Esophagus muscularis mucosa (tissue), 4 donors: Measurements from ENCODE around the gene TAF11. TPM values are rescaled to one million over a fixed set of nuclear protein-coding genes. Genes with fewer than 3 reads are reported as not detected.

Source experiments
- DNase-seq: peaks from one replicate; pipeline ENCODE4 v3.0.0-alpha.2; 2017; ENCODE audit errors: extremely low spot score
- H3K27ac ChIP-seq, 4 donors: fragments of 200-600 bp; sonication (generic); replicated peaks in 1 of 4; 1 replicate in 3 of 4; 2 replicates in 1 of 4; pipeline ENCODE4 v1.5.1; 2016 to 2019; ENCODE audit warnings: mild to moderate bottlenecking in 1 of 4
- H3K27me3 ChIP-seq, 4 donors: fragments of 200-600 bp; sonication (generic); one replicate each; pipeline versions ENCODE4 v1.5.1 to v1.6.0; 2016 to 2019
- H3K36me3 ChIP-seq, 4 donors: fragments of 200-600 bp; sonication (generic); one replicate each; pipeline ENCODE4 v1.5.1; 2016 to 2019
- H3K4me1 ChIP-seq, 4 donors: fragments of 200-600 bp; sonication (generic); one replicate each; pipeline ENCODE4 v1.5.1; 2016 to 2019
- H3K4me3 ChIP-seq, 4 donors: fragments of 200-600 bp; sonication (generic); 1 replicate in 2 of 4; 2 replicates in 2 of 4; pipeline ENCODE4 v1.5.1; 2016 to 2019; ENCODE audit warnings: mild to moderate bottlenecking in 4 of 4, moderate library complexity in 1 of 4
- H3K9me3 ChIP-seq, 4 donors: fragments of 200-600 bp; sonication (generic); 1 replicate in 3 of 4; 2 replicates in 1 of 4; pipeline ENCODE4 v1.5.1; 2016 to 2019
- CTCF ChIP-seq, 3 experiments: fragments of 200-600 bp in 2 of 3; fragments of 450-650 bp in 1 of 3; sonication (generic) in 2 of 3; IDR thresholded peaks; one replicate each; pipeline ENCODE4 v1.5.1; 2017 to 2019; ENCODE audit warnings: antibody characterized with exemption in 3 of 3, mild to moderate bottlenecking in 2 of 3, moderate library complexity in 1 of 3
- EP300 ChIP-seq: sonication (generic); formaldehyde crosslinking; IDR thresholded peaks from one replicate; pipeline ENCODE4 v1.6.1; 2017; ENCODE audit warnings: antibody characterized with exemption
- POLR2A ChIP-seq: fragments of 450-650 bp; IDR thresholded peaks from one replicate; pipeline ENCODE4 v1.6.1; 2017; ENCODE audit warnings: antibody characterized with exemption, moderate library complexity, mild to moderate bottlenecking, low read depth
- POLR2AphosphoS5 ChIP-seq, 2 donors: sonication (generic); formaldehyde crosslinking; IDR thresholded peaks; one replicate each; pipeline ENCODE4 v1.6.1; 2017; ENCODE audit warnings: antibody characterized with exemption in 2 of 2
- WGBS: methylation state at CpG from one replicate; pipeline ENCODE4 v1.1.5; 2018; 5-methylcytosine and 5-hydroxymethylcytosine counted together
- intact Hi-C: fragments of 100-400 bp; cut with DNase I; formaldehyde crosslinking; loops from one replicate; pipeline ENCODE4 v1.15.1; 2023
- total RNA-seq, 4 donors: library from RNA; depleted of rRNA; stranded (reverse); fragments of >200 nt; gene quantifications; one replicate each; pipeline versions ENCODE4 v1.1.0 to v1.2.1, GENCODE V29; 2016

TAF11 gene
- total RNA-seq, 4 donors from 2014 or later: 18.2 to 26.2 (median 25.4) TPM

- no peaks in the 10 kb centered on the region for H3K4me1 ChIP-seq
- H3K9me3 ChIP-seq: no peaks in the 10 kb centered on the region
- H3K4me3 ChIP-seq: no peak overlapping the region
- H3K27ac ChIP-seq: no peak overlapping the region
- DNase-seq: no peak
- no peak for TF ChIP-seq CTCF (IDR thresholded peaks at IDR 0.05)
- no peak for TF ChIP-seq POLR2A
- no peak for TF ChIP-seq POLR2AphosphoS5 (IDR thresholded peaks at IDR 0.05)
- no peak for TF ChIP-seq EP300
- 83% methylated on average over 3 of the region's 3 CpGs for WGBS
- H3K36me3 ChIP-seq: peaks cover 17 to 72% (median 45%) of the 10 kb centered on the region in 4 donors
- no peaks in the 10 kb centered on the region for H3K27me3 ChIP-seq
- intact Hi-C loops: no loop called here
Observed at GRCh38 chr6:34866509-34866908, 21.3 kb downstream of the TAF11 start.

DNA sequence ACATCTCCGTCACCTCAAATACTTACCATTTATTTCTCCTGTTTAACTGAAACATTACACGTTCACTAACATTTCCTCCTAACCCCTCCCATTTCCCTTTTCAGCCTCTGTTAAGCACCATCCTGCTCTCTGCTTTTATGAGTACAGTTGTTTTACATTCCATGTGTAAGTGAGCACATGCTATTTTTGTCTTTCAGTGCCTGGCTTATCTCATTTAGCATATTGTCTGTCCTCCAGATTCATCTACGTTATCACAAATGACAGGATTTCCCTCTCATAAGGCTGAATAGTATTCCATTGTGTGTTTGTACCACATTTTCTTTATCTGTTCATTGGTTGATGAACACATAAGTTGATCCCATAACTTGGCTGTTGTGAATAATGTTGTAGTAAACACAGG, 22.7 kb downstream of the TAF11 start:
- DNase-seq: no peak
- Histone ChIP-seq H3K27ac (no peak overlapping the region), H3K4me1 (no peaks in the 10 kb centered on the region), H3K27me3 (no peaks in the 10 kb centered on the region), H3K36me3 (peaks cover 10 to 69% (median 40%) of the 10 kb centered on the region in 4 donors), H3K9me3 (no peaks in the 10 kb centered on the region), H3K4me3 (no peak overlapping the region)
- intact Hi-C loops: no loop called here
- WGBS: 54% methylated on average over 3 of the region's 3 CpGs
- TF ChIP-seq POLR2A (no peak), EP300 (no peak), POLR2AphosphoS5 (IDR thresholded peaks at IDR 0.05) (no peak), CTCF (IDR thresholded peaks at IDR 0.05) (no peak)

GRCh38 chr6:34864007-34864406, 23.8 kb downstream of the TAF11 start:
- no peak overlapping the region for H3K4me3 ChIP-seq
- WGBS: 74% methylated on average over 4 of the region's 4 CpGs
- H3K27me3 ChIP-seq: no peaks in the 10 kb centered on the region
- no peaks in the 10 kb centered on the region for H3K4me1 ChIP-seq
- no peaks in the 10 kb centered on the region for H3K9me3 ChIP-seq
- no peak overlapping the region for H3K27ac ChIP-seq
- peaks cover 9 to 71% (median 45%) of the 10 kb centered on the region in 4 donors for H3K36me3 ChIP-seq
- intact Hi-C loops: no loop called here
- no peak for TF ChIP-seq CTCF (IDR thresholded peaks at IDR 0.05)
- no peak for TF ChIP-seq POLR2AphosphoS5 (IDR thresholded peaks at IDR 0.05)
- TF ChIP-seq POLR2A: no peak
- no peak for DNase-seq

GRCh38 chr6:34860776-34861175, 27.1 kb downstream of the TAF11 start:
- Histone ChIP-seq H3K27me3 (no peaks in the 10 kb centered on the region), H3K4me1 (no peaks in the 10 kb centered on the region), H3K27ac (no peak overlapping the region), H3K36me3 (peaks cover 29 to 79% (median 59%) of the 10 kb centered on the region in 4 donors), H3K9me3 (no peaks in the 10 kb centered on the region), H3K4me3 (no peak overlapping the region)
- no peak for TF ChIP-seq POLR2AphosphoS5 (IDR thresholded peaks at IDR 0.05)
- DNase-seq: no peak
- intact Hi-C loops: no loop called here
- WGBS: 92% methylated on average over 1 of the region's 1 CpG

GRCh38 chr6:34859951-34860350, 27.9 kb downstream of the TAF11 start:
- Histone ChIP-seq H3K4me1 (no peaks in the 10 kb centered on the region), H3K9me3 (no peaks in the 10 kb centered on the region), H3K4me3 (no peak overlapping the region), H3K36me3 (peaks cover 34 to 82% (median 66%) of the 10 kb centered on the region in 4 donors), H3K27ac (no peak overlapping the region), H3K27me3 (no peaks in the 10 kb centered on the region)
- WGBS: 88% methylated on average over 4 of the region's 4 CpGs
- no peak for DNase-seq
- intact Hi-C loops: no loop called here
- TF ChIP-seq POLR2AphosphoS5 (IDR thresholded peaks at IDR 0.05): no peak
- no peak for TF ChIP-seq POLR2A

DNA sequence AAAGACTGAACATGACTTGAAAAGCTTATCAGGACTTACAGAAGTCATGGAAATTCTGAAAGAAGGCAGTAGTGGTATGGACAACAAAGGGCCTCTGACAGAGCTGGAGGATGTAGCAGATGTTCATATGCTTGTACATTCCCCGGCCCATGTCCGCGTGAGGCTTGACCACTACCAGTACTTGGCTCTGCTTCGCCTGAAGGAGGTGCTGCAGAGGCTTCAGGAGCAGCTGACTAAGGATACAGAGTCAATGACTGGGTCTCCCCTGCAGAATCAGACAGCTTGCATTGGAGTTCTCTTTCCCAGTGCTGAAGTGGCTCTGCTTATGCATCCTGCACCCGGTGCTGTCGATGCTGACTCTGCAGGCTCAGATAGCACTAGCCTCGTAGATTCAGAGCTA, 29.2 kb downstream of the TAF11 start:
- TF ChIP-seq CTCF (IDR thresholded peaks at IDR 0.05) (no peak), EP300 (no peak), POLR2A (no peak), POLR2AphosphoS5 (IDR thresholded peaks at IDR 0.05) (no peak)
- H3K4me3 ChIP-seq: no peak overlapping the region
- no peaks in the 10 kb centered on the region for H3K4me1 ChIP-seq
- H3K27me3 ChIP-seq: no peaks in the 10 kb centered on the region
- no peak overlapping the region for H3K27ac ChIP-seq
- H3K36me3 ChIP-seq: peaks cover 34 to 79% (median 68%) of the 10 kb centered on the region in 4 donors
- intact Hi-C loops: no loop called here
- H3K9me3 ChIP-seq: no peaks in the 10 kb centered on the region
- DNase-seq: no peak
- WGBS: 89% methylated on average over 7 of the region's 7 CpGs
